NCI-H187 (cell line): ENCODE results near the gene HOXD10.

ENCODE experiments used
- DNase-seq, 2 experiments: peaks; one replicate each; lab custom pipeline; 2025; lab: John Stamatoyannopoulos, UW

Gene HOXD10

DNA sequence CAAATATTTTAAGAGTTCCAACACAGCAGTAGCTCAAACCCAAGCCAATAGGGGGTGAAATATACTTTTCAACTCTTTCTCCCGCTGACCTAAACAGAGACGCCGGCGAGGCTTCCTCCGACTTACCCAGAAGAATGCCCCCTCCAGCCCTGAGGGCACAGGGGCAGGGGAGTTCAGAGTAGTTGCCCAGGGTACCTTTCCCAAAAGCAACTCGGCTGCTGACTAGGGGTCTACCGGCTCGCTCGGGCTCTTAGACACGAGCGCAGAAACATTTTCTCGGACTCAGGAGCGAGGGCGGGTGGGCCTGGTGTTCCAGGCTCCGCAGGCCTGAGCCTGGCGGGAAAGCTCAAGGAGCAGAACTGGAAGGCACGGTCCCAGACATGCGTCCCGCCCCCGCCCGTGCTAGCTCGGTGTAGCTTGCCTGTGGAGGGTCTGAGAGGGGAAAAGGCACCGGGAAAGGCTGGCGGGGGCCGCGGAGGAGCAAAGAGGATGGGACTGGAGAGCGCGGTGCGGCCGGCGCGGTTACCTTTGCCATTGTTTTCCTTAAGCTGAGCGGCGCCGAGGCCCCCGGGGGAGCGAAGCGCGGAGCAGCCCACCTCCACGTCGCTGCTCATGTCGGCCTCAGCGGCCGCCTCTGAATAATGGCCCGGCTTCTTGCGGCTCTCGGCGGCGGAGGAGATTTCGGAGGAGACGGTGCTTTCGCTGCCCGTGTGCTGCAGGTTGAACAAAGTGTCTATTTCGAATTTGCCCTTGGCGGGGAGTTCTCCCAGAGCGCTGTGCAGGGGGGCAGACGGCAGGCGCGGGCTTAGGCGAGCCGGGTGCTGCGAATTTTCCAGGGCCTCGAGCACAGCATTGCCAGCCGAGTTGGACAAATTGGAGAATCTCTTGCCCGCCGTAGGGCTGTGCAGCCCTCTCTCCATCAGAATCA, 33.5 kb upstream of the HOXD10 start:
- no peak for DNase-seq

DNA sequence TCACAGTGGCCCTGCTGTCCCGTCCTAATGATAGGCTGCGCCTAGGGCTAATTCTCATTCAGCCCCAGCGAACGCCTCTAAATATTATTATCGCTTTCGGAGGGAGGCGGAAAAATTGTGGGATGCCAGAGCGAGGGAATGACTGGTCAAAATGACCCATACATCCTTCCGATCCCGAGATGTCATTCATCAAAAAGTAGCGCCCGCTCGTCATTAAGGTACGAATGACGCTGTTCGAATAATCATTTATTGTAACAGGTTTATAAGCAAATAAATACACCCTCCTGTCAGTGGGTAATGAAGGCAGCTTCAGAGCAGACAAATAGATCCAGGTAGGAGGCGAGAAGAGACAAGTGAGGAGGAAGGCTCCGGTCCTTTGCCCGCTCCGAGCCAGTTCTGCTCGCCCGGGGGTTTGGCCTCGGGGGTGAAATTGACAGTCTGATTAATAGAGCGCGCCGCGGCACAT, 32.7 kb upstream of the HOXD10 start, which contains the start of gene EVX2:
EVX2 (minus strand) TSS at position 167 of the 466 bp plus-strand sequence. CDS start 186 bp downstream, outside the sequence.
- DNase-seq, result no peak

DNA sequence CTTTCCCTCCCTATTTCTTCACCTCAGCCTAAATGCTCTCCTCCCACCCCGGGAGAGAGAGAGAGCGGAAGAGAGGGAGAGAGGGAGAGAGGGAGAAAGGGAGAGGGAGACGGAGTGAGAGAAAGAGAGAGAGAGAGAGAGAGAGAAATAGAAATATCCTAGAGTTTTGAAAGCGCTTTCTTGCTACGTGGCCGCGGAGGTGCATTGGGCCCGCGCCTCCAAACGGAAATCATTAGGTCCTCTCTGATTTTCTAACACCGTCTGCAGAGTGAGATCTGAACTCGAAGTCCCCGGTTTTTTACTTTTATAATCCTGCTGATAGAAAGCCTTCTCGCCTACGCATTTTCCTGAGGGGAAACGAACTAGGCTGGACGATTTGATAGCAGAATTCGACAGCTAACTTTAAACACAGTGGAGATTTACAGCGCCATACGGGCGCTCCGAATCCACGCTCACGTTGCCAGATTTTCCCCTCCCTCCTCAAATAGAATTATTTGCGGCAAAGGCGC, 31.9 kb upstream of the HOXD10 start:
- no peak for DNase-seq

- no peak for DNase-seq
Measured at GRCh38 chr2:176085120-176085788, 31.3 kb upstream of the HOXD10 start.

DNA sequence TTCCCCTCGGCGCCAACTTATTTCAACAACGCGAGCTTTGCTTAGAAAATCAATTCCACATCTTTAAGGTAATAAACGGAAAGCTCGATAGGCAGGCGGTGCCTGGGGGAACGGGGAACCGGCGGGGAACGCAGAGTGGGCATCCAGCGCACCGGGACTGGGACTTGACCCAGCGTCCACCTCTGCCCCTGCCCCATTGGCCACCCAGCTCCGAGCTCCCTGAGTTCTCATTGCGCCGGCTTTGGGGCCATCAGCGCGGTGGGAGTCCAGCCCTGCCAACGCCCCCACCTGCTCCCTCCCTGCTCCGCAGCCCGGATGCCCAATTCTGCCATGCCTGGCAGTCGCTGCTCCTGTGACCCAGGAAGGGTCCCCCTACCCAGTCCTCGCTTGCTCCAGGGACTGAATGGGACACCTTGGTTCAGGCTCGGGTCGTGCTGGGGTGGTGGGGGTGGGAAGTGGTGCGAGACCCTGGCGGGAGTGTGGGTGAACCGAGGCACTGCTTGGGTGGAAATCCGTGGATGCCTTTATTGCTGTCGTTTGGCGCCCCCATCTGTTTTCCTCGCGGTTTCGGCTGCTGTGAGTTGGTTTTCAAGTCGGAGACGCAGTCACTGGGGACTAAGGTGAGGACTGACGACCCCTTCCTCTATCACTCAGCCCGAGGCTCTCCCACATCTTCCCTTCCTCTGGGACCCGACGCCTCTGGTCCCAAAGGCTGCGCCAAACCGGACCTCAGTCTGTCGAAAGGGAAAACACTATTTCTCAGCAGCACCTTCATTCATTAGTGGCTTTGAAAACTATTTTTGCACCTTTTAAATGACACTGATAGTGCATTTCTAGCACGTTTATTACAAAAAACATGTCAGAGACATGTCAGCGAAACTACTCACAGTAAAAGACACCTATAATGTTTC, 30.5 kb upstream of the HOXD10 start:
- DNase-seq, result no peak

- DNase-seq, result no peak
Measured at GRCh38 chr2:176087330-176088047, 29.1 kb upstream of the HOXD10 start.

GRCh38 chr2:176088048-176088936, 28.3 kb upstream of the HOXD10 start:
- DNase-seq, result no peak

DNA sequence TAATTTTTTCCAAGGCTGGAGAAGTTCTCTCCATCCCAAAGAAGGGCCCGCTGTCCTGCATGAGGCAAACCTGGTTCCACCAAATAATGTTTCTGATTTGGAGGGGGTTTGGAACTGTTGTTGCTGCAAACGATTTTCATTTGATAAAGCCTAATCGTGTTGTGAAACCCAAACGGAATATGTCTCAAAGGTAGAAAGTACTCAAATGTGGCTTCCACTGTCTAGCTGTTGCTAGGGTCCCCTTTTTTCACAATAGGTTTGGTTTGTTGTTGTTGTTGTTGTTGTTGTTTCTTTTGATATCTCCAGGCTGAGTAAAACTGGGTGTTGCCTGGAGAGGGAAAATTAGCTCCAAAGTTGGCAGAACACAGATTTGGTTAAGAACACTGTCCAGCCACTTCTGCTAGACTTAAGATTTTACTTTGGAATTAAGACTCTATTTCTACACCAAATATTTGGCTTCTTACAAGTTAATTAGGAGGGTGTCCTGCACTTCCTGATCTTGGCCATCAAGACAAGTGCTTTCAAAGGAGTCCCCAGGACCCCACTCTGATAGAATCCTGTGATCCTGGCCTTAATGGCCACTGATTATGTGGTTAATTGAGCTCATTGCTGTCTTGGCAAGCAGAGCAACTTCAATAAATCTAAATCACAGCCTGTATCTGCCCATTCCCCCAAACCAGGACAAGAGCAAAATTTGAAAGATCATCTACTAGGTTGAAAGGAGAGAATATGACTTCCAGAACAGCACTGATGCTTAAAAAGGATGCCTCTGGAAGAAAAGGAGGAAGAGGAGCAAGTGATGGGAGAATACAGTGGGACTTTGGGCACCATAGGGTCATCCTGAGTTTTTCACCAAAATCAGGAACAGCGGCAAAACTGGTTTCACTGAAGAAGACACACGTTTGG, 27.4 kb upstream of the HOXD10 start:
- DNase-seq, result no peak

DNA sequence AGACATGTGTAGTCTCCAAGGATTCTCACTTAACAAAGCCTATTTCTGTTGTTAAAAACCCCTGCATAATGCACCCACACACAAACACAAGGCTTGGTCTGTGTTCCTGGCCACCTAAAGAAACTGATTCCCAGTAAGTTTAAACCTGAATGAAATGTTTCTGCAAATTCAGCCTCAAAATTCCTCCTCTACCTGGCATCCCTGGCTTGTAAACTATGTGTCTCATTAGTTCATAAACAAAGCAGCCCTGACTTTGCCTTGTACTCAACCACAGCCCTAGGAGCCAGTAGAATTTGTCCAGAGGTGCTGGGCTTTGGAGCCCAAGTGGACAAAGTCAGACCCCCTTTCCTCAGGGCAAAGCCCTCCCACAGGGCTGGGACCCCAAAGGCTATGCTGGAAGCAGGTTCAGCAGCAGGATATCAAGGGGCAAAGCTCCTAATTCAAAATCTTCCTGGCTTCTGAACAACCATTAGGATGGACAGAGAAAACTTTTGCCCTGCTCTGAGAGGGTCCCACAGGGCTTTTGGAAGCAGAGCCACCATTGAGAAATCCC, 26.7 kb upstream of the HOXD10 start:
- no peak for DNase-seq

DNA sequence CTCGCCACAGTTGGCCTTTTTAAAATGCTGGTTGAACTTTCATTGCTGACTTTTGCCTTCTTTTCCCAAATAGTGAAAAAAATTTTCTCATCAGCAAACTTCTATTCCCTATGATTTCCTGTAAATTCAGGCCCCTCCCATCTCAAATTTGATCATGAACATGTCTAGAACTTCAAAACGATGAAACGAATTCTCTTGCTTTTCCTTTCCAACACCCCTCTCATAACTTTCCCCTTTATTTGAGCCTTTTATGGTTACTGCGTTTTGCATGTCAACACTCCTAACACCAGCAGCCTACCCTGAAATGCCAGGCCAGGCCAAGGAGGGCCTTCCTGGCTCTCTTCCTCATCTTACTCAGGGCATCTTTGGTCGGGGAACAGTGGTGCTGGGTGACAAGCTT, 25.7 kb upstream of the HOXD10 start:
- no peak for DNase-seq

- DNase-seq, result no peak
Measured at GRCh38 chr2:176091329-176092258, 25.0 kb upstream of the HOXD10 start.

- DNase-seq, result no peak
Measured at GRCh38 chr2:176092270-176093144, 24.1 kb upstream of the HOXD10 start, which contains the start of gene HOXD13. Gene HOXD13, plus strand, starts transcription at chr2:176092721. Its CDS starts 170 bp downstream, at chr2:176092891.

DNA sequence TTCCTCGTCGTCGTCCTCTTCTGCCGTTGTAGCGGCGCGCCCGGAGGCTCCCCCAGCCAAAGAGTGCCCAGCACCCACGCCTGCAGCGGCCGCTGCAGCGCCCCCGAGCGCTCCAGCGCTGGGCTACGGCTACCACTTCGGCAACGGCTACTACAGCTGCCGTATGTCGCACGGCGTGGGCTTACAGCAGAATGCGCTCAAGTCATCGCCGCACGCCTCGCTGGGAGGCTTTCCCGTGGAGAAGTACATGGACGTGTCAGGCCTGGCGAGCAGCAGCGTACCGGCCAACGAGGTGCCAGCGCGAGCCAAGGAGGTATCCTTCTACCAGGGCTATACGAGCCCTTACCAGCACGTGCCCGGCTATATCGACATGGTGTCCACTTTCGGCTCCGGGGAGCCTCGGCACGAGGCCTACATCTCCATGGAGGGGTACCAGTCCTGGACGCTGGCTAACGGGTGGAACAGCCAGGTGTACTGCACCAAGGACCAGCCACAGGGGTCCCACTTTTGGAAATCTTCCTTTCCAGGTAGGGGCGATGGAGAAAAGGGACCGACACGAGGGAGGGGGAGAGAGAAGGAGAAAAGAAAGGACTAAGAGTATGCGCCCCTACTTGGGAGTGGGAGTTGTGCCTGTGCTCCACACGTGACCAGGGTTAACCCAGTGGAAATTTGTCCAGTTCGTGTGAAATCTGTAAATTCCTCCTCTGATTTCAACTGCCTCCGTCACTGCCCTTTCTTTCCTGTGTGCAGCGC, 23.3 kb upstream of the HOXD10 start:
- DNase-seq, result no peak

GRCh38 chr2:176093898-176094249, 22.7 kb upstream of the HOXD10 start:
- no peak for DNase-seq

DNA sequence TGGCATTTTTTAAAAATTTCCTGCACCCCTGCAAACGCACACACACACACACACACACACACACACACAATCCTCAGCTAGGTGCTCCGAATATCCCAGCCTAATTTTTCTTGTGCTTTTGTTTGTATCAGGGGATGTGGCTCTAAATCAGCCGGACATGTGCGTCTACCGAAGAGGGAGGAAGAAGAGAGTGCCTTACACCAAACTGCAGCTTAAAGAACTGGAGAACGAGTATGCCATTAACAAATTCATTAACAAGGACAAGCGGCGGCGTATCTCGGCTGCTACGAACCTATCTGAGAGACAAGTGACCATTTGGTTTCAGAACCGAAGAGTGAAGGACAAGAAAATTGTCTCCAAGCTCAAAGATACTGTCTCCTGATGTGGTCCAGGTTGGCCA, 22.2 kb upstream of the HOXD10 start:
- no peak for DNase-seq

DNA sequence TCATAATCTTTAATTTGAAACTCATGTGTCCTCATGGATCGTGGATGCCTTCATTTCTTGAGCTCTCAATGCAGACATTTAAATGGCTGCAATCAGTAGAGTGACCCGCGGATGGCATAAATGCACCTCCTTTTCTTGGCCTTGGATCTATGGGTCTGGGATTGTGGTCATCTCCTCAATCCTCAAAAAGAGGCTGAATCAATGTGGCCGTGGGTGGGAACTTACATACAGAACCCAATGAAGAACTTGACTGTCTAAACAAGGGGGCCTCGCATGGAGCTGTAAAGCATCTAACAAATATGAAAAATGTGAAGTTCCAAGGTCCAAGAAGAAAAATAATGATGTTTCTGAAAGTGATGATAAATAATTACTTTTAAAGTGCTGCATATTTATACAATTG, 21.2 kb upstream of the HOXD10 start:
- no peak for DNase-seq
